Measurements from ENCODE around the gene PHACTR3.

PHACTR3 gene

GRCh38 chr20:59751075-59751711, 146.9 kb downstream of the PHACTR3 start:
- no peak for DNase-seq (ENCODE audit: low read depth in 3 of 3)

GRCh38 chr20:59752101-59752586, 147.8 kb downstream of the PHACTR3 start:
- DNase-seq (ENCODE audit: low read depth in 3 of 3), result no peak

GRCh38 chr20:59752704-59753460, 148.5 kb downstream of the PHACTR3 start:
- no peak for DNase-seq (ENCODE audit: low read depth in 3 of 3)

- DNase-seq (ENCODE audit: low read depth in 3 of 3), result no peak
These were observed 149.5 kb downstream of the PHACTR3 start for GRCh38 chr20:59753836-59754235.

- no peak for DNase-seq (ENCODE audit: low read depth in 3 of 3)
These were observed 150.2 kb downstream of the PHACTR3 start for GRCh38 chr20:59754551-59754950.

- no peak for DNase-seq (ENCODE audit: low read depth in 3 of 3)
These were observed 151.9 kb downstream of the PHACTR3 start for GRCh38 chr20:59756241-59756640.

GRCh38 chr20:59764037-59764436, 159.7 kb downstream of the PHACTR3 start:
- no peak for DNase-seq (ENCODE audit: low read depth in 3 of 3)

GRCh38 chr20:59765599-59766177, 161.3 kb downstream of the PHACTR3 start:
- no peak for DNase-seq (ENCODE audit: low read depth in 3 of 3)

- no peak for DNase-seq (ENCODE audit: low read depth in 3 of 3)
These were observed 163.3 kb downstream of the PHACTR3 start for GRCh38 chr20:59767656-59768055.

GRCh38 chr20:59770270-59770669, 165.9 kb downstream of the PHACTR3 start:
- no peak for DNase-seq (ENCODE audit: low read depth in 3 of 3)

GRCh38 chr20:59770851-59771250, 166.5 kb downstream of the PHACTR3 start:
- no peak for DNase-seq (ENCODE audit: low read depth in 3 of 3)

GRCh38 chr20:59771506-59772372, 167.4 kb downstream of the PHACTR3 start:
- no peak for DNase-seq (ENCODE audit: low read depth in 3 of 3)

- no peak for DNase-seq (ENCODE audit: low read depth in 3 of 3)
These were observed 168.0 kb downstream of the PHACTR3 start for GRCh38 chr20:59772373-59772705.

GRCh38 chr20:59772931-59773913, 168.9 kb downstream of the PHACTR3 start:
- no peak for DNase-seq (ENCODE audit: low read depth in 3 of 3)

GRCh38 chr20:59774204-59774641, 169.9 kb downstream of the PHACTR3 start:
- no peak for DNase-seq (ENCODE audit: low read depth in 3 of 3)

- no peak for DNase-seq (ENCODE audit: low read depth in 3 of 3)
These were observed 170.8 kb downstream of the PHACTR3 start for GRCh38 chr20:59774921-59775686.

- no peak for DNase-seq (ENCODE audit: low read depth in 3 of 3)
These were observed 171.3 kb downstream of the PHACTR3 start for GRCh38 chr20:59775687-59776055.

- no peak for DNase-seq (ENCODE audit: low read depth in 3 of 3)
These were observed 171.8 kb downstream of the PHACTR3 start for GRCh38 chr20:59776059-59776603.

GRCh38 chr20:59776626-59777330, 172.4 kb downstream of the PHACTR3 start:
- no peak for DNase-seq (ENCODE audit: low read depth in 3 of 3)
